GM12892 (cell line): ENCODE results near the gene PLPPR3.

ENCODE experiments used
- POLR2A ChIP-seq: IDR thresholded peaks from 2 replicates; pipeline ENCODE4 v1.6.1; 2011; ENCODE audit warnings: low read depth, low read length, control low read depth
- POLR2AphosphoS5 ChIP-seq: IDR thresholded peaks from 2 replicates; pipeline ENCODE4 v1.6.1; 2011; ENCODE audit warnings: low read depth, low read length, control low read depth
- TAF1 ChIP-seq: IDR thresholded peaks from 2 replicates; pipeline ENCODE4 v1.6.1; 2011; ENCODE audit warnings: low read depth, mild to moderate bottlenecking, control low read depth, low read length, borderline replicate concordance

DNA sequence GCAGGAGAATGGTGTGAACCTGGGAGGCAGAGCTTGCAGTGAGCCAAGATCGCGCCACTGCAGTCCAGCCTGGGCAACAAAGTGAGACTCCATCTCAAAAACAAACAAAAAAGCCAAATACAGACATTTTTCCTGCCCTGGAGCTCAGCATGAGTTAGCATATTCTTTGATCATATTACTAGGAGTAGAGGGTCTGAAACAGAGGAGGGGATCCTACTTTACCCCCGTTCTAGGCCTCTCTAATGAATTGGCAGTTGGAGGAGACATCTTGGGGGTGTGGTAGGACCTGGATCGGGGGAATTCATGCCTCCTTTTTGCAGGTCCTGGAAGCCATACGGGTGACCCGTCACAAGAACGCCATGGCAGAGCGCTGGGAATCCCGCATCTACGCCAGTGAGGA lies 58.6 kb downstream of the PLPPR3 start:
- TF ChIP-seq POLR2AphosphoS5 (no peak), TAF1 (no peak), POLR2A (no peak)
